Myocyte (in vitro differentiated cells): ENCODE measurements around the gene FOXP1. TPM values are rescaled to one million over a fixed set of nuclear protein-coding genes. Genes with fewer than 3 reads are reported as not detected.

ENCODE experiments used
- DNase-seq: peaks from one replicate; pipeline ENCODE4 v3.0.0-alpha.2; 2012; ENCODE audit warnings: low read depth
- total RNA-seq: library from RNA; depleted of rRNA; stranded (reverse); fragments of >200 nt; gene quantifications from 2 replicates; pipeline ENCODE4 v1.2.3, GENCODE V29; 2014

FOXP1 gene
- total RNA-seq, 1 donor from 2014 or later: 28.8 TPM

DNA sequence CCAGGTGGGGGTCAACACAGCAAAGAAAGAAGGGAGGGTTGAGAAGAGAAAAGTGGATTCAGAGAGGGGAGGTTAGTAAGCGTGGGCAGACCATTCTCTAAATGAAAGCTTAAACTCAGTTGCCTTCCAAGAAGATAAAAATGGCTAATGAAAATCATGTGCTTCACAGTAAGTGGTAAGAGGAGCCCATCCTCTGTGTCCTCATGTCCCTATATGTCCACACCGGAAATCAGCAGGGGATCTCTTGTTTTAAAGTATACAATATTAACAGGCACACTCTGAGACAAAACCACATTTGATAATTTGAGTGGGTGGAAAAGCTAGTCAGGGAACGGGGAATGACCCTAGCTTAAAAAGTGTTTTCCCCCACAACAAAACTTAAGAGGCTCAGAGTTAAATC lies 4.4 kb upstream of the FOXP1 start:
- DNase-seq: no peak

DNA sequence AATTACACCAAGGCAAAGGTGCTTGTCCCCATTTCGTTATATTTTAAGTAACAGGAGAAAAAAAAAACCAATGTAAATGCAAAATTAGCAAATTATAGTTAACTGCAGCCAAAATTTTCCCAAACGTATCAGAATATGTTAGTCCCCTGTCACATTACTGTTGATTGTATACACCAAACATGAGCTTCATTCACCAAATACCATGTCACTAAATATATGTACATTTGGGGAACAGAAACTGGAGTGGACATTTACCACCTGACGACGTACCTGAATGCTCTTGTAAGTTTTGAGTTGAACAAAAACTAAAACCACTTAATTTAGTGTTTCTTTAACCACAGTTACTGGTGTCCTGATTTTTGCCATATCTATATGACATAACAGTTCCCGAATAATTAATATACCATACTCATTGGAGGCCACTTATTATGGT lies 3.3 kb upstream of the FOXP1 start:
- DNase-seq: no peak

DNA sequence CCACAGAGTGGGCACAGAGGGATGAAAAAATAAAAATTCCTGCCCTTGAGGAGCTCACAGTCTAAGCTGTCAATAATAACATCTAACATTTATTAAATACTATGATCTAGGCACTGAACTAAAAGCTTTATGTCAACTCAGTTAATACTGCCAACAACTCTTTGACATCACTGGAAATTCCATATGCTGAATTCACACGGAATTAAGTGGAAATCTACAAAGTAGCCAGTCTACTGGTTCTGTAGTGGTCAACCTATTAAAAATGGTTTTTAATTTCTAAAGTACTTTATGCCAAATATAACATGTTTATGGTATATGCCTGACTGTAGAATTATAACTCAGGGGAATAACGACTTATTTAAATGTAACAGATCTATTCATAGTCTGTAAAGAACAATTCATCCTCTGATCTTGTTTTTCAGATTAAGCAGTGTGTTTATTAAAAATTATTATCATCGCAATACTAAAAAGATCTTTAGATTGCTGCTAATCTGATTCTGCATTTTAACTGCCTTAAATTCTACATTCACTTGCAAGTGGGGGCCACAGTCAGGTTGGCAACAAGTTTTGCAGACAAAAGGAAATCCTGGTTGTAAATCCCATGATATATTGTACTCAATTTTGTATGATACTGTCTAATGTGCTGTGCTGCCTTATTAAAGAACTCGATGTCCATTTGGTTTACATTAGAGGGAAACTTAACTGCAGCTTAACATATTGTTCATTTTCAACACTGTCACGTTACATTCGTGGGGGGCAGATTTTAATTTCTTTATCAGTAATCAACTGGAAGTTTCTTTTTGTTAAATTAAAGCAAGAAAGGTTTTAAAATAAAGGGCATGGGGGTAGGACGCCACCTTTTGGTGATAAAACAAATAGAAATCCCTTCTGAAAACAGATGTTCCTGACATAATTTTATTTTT lies 2.6 kb upstream of the FOXP1 start:
- peak; percentile 55 for DNase-seq

DNA sequence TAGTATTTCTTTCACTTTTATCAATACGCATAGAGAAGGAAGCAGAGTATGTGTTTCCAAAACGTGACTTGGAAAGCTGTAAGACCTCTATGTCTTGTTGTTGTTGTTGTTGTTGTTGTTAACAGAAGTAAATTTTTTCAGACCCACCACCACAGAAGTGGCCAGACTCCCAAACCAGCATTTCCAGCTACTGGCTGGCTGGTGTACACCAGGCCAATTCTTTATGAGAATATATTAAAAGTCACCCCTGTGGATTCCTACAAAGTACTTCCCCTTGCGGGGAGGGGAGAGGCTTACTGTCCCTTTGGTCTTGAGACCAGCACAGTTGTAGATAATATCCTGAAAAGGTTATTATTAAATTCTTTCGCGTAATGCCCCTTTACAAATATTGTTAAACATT lies 1.6 kb upstream of the FOXP1 start:
- DNase-seq: no peak

DNA sequence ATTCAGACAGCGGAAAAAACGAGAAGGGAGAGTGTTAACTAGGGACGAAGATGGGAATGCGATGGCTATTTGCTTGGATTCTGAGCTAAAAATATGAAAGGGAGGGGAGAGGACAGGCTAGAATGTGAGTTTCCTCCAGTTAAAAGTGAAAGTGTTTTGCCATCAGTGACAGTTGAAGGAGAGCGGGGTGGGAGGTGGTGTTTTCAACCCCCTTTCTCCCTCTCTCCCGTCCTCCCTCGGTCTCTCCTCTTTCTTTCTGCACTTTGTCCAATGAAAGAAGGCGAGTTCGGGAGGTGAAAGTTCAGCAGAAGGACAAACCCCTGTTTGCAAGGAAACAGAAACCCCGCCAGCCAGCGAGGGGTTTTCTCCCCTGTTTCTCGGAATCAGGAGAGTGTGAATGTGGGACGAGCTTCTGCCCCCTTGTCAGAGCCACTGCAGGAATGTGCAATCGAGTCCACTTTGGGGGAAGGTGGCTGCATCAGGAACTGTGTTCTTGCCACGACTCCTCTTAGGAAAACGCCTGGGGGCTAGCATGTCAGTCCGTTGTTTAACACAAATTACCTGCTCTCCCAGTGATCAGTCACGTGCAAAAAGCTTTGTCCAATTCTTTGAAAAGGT lies 975 bp upstream of the FOXP1 start:
- peak; percentile 40 for DNase-seq

DNA sequence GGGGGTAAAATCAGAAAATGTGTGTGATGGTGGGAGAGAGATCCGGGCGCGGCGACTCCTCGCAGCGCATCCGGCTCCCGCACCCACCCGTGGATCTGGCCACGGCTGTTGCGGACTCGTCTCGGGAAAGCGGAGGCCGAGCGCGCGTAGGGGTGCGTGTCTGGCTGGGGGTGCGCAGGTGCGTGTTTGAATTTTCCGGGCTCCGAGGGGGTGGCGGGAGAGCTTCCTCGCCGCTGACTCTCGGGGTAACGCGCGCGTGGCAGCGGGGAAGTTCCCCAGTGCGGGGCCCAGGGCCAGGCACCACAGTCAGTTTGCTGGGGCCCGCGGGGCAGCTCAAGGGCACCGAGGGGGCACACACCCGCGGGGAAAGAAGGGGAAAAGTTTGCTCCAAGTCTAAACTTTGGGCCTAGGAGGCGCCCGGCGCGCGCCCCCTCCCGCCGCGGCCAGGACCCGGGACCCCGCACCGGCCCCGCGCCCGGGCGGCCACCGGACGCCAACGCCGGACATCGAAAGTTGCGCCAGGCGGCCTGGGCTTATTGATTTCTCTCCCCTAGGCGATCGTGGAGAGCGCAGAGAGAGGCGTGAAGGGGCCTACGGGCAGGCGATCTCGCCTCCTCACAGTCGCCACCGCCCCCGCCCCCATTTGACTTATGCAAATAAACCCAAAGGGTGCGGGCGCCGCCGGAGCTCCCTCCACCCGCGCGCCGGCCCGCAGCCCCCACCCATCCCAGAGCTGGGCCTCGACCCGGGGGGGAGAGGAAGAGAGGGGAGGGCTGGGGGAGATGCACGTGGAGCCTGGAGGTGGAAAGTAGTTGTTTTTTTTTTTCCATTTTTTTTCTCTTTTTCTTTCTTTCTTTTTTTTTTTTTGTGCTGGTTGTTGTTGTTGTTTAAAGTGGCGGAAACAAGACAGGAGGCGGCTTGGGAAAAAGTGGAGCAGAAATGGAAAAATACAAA lies 639 bp downstream of the FOXP1 start:
- peak; percentile 49 for DNase-seq

DNA sequence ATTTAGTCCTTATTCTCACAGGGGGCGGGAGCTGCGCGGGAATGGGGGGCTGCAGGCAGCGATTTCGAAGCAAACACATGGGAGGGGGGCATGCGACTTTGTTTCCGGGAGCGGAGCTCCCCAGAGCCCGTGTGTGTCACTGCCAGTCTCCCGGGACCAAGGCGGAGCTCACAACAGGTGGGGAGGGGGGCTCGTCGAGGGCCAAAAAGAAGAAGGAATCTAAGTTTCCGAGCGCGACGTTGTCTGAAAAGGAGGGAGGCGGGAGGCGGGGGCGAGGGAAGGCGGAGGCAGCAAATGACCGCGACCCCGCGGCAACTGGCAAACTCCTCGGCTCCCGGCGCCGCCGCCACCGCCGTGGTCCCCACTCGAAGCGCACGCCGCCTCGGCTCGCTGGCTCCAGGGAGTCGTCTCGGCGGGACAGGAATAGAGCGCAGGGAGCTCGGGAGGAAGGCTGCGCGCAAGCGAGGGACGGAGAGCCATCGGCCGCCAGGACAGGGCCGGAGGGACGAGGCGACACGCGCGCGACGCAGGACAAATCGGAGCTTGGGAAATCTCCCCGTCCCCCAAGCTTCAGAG lies 1.4 kb downstream of the FOXP1 start:
- DNase-seq: peak; percentile 51

DNA sequence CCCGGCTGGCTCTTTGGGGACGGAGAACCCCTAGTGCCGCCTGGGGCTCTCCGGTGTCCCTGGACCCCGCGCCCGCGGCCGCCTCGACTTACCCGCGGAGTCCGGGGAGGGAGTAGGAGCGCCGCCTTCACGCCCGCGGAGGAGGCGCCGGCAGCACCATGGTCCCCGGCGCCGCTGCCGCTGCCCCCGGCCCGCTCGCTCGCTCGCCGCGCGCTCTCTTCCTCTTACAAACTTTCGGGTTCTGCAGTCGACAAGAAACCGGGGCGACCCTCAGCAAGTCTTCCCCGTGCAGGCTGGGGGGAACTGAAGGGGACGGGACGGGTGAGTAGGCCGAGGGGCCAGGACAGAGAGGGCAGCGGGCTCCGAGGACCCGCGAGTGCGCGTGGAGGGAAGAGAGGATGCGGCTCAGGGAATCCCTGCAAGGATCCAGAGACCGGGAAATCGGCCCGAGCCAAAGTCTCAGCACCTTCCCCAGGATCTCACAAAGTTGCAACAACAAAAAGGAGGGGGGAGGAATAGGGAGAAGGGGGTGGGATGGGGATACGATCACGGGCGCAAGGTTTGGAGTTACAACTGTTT lies 2.0 kb downstream of the FOXP1 start:
- DNase-seq: peak; percentile 34

DNA sequence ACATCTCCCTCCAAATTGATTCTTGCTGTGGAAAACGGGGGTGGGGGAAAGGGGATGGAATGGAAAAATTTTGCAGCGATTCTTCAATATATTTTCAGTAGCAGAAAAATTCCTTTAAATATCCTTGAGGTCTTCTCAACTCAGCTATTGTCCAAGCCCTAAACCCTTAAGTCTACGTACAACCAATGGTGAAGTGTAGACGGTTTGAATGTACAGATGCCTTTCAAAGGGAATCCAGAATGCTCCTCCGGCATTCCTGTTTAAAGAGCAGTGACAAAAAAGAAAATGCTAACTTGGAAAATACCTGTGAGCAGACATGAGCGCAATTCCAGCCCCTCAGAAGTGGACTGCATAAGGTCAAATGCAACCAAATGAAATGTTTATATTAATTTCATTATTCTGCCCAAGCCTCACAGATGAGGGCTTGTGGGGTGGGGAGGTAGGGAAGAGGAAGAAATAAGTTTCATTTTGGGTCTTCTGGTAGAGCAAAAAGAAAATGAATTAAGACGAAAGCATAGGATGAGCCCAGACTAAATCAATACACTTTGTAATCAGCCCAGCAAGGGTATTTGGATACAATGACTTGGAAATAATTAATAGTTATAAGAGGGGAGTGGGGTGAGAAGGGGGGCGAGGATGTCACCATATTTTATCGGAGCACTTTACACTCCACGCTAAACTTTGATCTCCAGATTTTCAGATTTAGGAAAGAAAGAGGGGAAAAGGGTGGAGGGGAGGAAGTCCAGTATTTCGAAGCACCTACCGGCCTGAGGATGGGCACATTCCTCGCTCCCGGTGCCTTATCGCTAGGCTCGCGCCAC lies 2.7 kb downstream of the FOXP1 start:
- DNase-seq: no peak

DNA sequence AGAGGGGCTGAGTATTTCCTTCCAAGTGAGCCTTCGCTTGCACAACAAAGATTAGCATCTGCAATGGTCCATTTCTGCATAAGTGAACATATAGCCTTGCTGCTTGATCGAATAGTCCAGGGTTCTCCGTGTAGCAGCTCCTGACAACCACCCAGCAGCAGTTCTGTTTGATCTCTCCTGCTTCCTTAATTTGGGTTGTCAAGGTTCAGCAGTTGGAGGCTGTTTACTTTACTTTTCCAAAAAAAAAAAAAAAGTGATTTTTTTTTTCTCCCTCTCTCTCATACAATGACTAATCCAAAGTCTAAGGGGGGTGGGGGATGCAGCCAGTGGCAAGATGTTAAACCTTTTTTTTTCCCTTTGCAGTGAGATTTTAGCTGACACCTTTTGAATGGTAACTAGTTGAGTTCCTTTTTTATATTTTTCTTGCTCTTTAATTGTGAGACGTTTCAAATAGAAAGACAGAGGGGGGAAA lies 3.6 kb downstream of the FOXP1 start:
- DNase-seq: no peak

DNA sequence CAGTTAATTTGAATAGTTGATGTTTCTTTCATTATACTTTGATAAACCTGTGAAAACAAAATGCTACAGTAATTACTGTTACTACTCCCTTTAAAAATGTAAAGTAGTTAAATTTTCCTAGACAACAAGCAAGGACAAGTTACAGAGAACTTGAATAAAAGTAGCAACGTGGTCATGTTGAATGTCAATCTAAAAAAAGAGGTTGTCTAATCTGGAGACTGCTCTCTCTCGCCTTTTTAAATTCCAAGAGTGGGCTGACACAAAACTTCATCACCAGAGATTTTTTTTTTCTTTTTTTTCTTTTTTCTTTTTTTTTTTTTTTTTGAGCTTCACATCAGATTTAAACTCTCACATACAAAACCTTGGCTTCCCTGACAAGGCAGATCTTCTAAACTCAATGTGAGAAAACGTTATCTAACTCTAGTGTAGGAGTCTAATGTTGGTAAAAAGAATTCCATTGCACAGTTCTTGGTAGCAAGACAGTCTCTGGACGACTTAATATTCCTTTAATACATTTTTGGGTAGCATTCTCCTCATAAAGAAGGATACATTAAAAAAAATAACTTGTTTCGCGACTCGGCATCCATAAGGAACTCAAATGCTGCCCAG lies 4.1 kb downstream of the FOXP1 start:
- DNase-seq: no peak

DNA sequence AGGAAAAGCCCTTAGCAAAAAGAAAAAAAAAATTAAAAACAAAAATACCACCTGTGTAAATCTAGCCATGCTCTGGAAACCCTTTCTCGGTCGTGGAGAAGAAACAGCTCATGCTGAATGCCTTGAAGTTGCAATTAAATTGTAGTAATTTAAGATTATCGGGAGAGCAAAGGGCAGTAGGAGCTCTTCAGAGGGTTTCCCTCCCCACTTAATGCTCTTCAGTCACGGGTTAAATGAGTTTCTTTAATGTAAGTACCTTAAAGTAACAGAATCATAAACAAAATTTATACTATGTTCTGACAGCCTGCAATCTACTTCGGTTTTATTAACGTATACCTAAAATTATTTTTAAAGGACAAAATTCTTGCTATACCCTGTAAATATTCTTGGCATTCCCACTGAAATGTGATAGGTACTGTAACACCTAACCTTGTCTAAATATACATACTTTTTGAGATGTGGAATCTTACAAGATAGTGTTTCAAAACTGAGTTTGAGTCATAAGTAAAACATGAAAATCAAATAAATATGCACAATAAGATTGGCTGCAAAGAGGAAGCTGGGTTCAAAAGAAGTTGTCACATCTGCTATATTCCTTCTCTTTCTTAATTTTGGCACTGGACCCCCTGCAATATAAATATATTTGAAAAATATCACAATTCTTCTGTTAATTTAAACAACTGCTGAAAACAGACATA lies 5.3 kb downstream of the FOXP1 start:
- no peak for DNase-seq

DNA sequence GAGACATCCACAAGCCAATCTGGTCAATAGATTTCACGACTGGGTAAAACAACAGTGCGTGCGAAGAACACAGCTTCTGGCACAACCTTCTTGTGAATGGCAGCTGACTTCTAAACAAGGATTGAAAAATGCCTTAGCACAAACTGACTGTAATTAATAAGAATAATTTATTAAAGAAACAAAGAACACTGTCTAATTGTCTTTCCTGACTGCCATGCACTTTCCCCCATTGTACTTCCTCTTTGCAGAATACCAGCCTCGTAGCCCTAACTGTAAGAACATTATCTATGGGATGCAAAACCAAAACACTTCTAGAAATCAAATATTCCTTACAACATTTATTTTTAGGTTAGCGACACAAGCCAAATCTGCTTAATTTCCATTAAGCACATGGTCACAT lies 6.5 kb downstream of the FOXP1 start:
- DNase-seq: no peak

DNA sequence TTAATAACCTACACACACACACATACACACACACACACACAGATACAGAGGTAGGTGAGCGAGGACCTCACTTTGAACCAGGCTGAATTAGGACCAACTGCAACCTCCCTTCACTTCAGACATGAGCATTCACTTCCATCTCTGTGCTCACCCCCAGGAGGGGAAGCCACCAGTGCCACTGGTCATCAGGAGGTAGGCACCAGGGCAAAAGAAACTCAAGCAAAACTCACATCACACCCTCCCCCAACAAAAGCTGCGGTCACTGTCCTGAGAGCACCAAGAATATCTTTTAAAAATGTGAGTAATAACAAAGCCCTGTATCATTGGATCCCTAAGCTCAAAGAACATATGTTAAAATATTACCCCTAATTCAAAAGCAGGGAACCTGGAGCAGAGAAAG lies 8.1 kb downstream of the FOXP1 start:
- DNase-seq: no peak

DNA sequence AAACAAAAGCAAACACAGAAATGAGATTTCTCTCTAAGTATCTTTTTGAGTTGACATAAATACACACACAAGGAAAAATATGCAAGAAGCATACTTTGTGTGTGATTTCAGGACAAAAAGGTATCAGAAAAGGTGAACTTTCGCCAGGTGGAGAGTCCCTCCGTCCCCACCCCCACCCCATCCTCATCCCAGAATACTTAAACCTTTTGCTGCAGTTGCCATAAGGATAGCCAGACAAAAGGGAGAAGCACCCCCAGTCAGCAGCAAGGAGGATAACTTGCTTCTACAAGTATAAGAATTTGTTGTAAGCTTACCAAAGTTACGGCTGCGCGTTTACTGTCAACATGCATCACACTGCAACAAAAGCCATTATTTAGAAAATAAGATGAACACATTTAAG lies 10.3 kb downstream of the FOXP1 start:
- DNase-seq: no peak

DNA sequence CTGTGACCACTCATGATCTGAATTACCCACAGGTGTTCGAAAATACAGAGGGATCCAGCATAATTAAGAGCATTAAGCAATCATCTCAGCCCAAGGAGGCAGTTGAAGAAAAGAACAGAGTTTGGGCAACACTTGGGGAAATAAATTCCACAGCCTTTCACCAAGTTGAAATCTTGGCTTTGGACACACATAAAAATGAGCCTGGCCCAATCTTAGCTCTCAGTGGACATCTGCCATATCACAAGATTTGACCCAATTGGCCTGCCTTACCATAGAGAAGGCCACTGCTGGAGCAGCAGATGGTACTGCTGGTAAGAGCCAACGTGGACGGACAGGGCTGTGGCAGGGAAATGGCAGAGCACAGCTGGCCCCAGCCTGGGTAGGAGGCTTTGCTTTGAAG lies 13.0 kb downstream of the FOXP1 start:
- DNase-seq: no peak

DNA sequence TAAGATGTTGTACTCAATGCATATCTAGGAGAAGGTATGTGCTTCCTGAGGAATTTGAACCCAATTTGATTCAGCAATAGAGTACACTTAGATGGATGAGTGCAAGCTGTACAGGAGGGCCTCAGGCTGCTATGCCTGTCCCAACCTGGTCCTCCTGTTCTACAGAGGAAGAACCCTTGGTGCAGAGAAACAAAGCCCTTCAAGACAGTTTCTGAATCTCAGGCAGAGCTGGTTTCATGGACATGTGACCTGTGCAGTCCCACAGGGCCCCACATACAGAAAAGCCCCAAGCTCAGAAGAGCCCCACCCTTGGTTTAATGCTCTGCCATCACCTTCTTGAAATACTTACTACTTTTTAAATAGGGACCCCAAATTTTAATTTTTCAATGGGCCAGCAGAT lies 15.3 kb downstream of the FOXP1 start:
- no peak for DNase-seq

DNA sequence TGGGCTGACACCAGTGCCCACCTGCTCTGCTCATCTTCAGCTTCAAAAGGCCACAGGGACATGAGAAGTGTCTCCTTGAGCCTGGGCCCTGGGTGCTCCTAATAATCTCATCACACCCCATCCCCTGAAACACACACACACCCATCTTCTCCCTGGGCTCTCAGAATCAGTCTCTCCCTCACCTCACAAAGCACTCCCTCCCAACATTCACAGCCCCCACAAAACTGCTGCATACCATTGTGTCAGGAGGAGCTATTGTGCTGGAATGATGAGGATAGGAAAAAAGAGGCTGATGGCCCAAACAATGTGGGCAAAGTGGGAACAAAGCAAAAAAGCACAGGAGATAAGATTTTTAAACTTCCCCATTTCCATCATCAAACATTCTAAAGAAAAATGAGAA lies 16.8 kb downstream of the FOXP1 start:
- DNase-seq: no peak

DNA sequence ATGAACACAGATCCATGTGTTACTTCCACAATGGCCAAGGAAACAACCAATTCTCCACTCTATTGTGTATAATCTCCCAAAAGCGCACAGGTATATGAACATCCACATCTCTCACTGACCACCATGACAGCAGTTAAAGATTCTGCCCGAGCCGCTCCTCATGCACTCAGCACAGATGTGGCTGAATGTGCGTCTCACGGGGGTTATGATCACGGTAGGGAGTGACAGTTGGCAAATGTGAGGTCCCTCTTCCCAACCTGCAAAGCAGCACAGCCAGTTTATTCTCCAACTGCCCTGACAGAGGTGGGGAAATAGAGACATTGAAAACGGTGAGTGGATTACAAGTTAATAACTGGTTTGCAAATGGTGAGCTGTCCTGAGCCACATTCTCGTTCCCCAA lies 17.6 kb downstream of the FOXP1 start:
- DNase-seq: no peak
